Upper lobe of left lung (tissue), 4 donors: ENCODE measurements around the gene TPSG1.
"Not testable (repeated sequence)": the region's sequence is repeated elsewhere in the genome, so short reads cannot be mapped to it uniquely, and the experiment has no call there.

Experiments used
- EP300 ChIP-seq, 4 donors: sonication (generic); formaldehyde crosslinking; IDR thresholded peaks; one replicate each; pipeline ENCODE4 v1.5.1; 2017; ENCODE audit warnings: antibody characterized with exemption in 4 of 4, control low read depth in 2 of 4
- POLR2A ChIP-seq, 4 donors: fragments of 450-650 bp; IDR thresholded peaks; one replicate each; pipeline ENCODE4 v1.5.1; 2016 to 2017; ENCODE audit warnings: antibody characterized with exemption in 4 of 4, mild to moderate bottlenecking in 2 of 4
- POLR2AphosphoS5 ChIP-seq, 2 donors: sonication (generic); formaldehyde crosslinking; IDR thresholded peaks; one replicate each; pipeline ENCODE4 v1.5.1; 2017; ENCODE audit warnings: antibody characterized with exemption in 2 of 2
- TF ChIP-seq, protein P1 (sequence below), 6 experiments: fragments of 450-650 bp in 4 of 6; fragments of 200-600 bp in 2 of 6; sonication (generic) in 2 of 6; IDR thresholded peaks; one replicate each; pipeline ENCODE4 v1.5.1; 2016 to 2019; ENCODE audit warnings: antibody characterized with exemption in 6 of 6

DNA sequence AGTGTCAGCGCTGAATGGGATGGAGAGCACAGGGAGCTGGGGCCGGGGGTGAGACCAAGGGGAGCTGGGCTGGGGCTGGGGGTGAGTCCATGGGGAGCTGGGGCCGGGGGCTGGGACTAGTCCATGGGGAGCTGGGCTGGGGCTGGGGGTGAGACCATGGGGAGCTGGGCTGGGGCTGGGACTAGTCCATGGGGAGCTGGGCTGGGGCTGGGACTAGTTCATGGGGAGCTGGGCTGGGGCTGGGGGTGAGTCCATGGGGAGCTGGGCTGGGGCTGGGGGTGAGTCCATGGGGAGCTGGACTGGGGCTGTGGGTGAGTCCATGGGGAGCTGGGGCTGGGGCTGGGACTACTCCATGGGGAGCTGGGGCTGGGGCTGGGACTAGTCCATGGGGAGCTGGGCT is 29.8 kb upstream of the TPSG1 start:
- TF ChIP-seq, protein P1, sequence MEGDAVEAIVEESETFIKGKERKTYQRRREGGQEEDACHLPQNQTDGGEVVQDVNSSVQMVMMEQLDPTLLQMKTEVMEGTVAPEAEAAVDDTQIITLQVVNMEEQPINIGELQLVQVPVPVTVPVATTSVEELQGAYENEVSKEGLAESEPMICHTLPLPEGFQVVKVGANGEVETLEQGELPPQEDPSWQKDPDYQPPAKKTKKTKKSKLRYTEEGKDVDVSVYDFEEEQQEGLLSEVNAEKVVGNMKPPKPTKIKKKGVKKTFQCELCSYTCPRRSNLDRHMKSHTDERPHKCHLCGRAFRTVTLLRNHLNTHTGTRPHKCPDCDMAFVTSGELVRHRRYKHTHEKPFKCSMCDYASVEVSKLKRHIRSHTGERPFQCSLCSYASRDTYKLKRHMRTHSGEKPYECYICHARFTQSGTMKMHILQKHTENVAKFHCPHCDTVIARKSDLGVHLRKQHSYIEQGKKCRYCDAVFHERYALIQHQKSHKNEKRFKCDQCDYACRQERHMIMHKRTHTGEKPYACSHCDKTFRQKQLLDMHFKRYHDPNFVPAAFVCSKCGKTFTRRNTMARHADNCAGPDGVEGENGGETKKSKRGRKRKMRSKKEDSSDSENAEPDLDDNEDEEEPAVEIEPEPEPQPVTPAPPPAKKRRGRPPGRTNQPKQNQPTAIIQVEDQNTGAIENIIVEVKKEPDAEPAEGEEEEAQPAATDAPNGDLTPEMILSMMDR (IDR thresholded peaks at IDR 0.05) = not testable (repeated sequence)
- TF ChIP-seq POLR2A, EP300, POLR2AphosphoS5 (IDR thresholded peaks at IDR 0.05): not testable (repeated sequence)
